NB4 (cell line): ENCODE data around the gene HFE.

Experiments used
- CTCF ChIP-seq: IDR thresholded peaks from one replicate; pipeline ENCODE4 v1.5.1; 2012; ENCODE audit warnings: low read depth, low read length
- POLR2A ChIP-seq: IDR thresholded peaks from 2 replicates; pipeline ENCODE4 v1.6.1; 2011; ENCODE audit warnings: mild to moderate bottlenecking; ENCODE audit not compliant: insufficient read length; ENCODE audit errors: extremely low read depth

DNA sequence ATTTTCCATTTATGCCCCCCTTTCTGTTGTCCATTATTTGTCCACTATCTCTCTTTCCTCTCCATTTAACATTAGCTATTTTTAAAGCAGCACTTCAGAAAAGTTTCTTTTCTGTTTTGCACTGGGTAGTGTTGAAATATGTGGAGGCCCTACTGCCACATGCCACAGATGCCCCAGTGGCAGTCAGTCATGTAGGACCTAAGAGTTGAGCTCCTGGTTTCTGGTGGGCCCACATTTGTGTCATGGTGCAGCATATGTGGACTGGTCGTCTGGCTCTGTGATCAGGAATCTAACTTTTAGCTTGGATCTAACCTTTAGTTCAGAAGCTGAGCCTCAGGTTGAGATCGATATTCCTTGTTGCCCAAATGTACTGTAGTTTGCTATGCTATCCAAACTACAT, 54.8 kb downstream of the HFE start:
- no peak for TF ChIP-seq CTCF
- TF ChIP-seq POLR2A, result no peak
